Keratinocyte (primary cell): ENCODE data around the gene FNDC3B. TPM values are rescaled to one million over a fixed set of nuclear protein-coding genes. Genes with fewer than 3 reads are reported as not detected.

ENCODE experiments used
- DNase-seq: peaks from one replicate; pipeline ENCODE4 v3.0.0-alpha.2; 2011; ENCODE audit warnings: low read depth, missing footprints, low spot score
- FAIRE-seq: peaks from 2 replicates; lab custom pipeline; 2011; peaks lifted over from hg19 to GRCh38; lab: Jason Lieb, UNC
- H2AFZ ChIP-seq: 2 replicates; pipeline ENCODE4 v1.6.0; 2012; ENCODE audit warnings: low read length, control low read depth, inconsistent platforms; ENCODE audit not compliant: control insufficient read depth
- H3K27ac ChIP-seq: 2 replicates; pipeline ENCODE4 v1.5.1; 2011; ENCODE audit warnings: low read length; ENCODE audit not compliant: control insufficient read depth, insufficient read depth
- H3K27me3 ChIP-seq: 3 replicates; pipeline ENCODE4 v1.6.0; 2011; ENCODE audit warnings: low read length; ENCODE audit not compliant: control insufficient read depth, insufficient read depth; ENCODE audit errors: extremely low read depth
- H3K36me3 ChIP-seq, 2 experiments: 2 replicates in 1 of 2; 3 replicates in 1 of 2; pipeline ENCODE4 v1.5.1; 2011; ENCODE audit warnings: low read length in 2 of 2, mild to moderate bottlenecking in 1 of 2; ENCODE audit not compliant: control insufficient read depth in 2 of 2, insufficient read depth in 2 of 2; ENCODE audit errors: extremely low read depth in 1 of 2
- H3K4me1 ChIP-seq: 3 replicates; pipeline ENCODE4 v1.5.1; 2011; ENCODE audit warnings: low read length; ENCODE audit not compliant: control insufficient read depth, insufficient read depth; ENCODE audit errors: extremely low read depth
- H3K4me2 ChIP-seq: 3 replicates; pipeline ENCODE4 v1.6.0; 2011; ENCODE audit warnings: low read depth, low read length; ENCODE audit not compliant: control insufficient read depth, insufficient read depth; ENCODE audit errors: extremely low read depth
- H3K4me3 ChIP-seq, 3 experiments: fragments of 200-600 bp in 1 of 3; sonication (generic) in 1 of 3; 2 replicates in 2 of 3; 3 replicates in 1 of 3; pipeline ENCODE4 v1.5.1; 2011 to 2016; ENCODE audit warnings: low read length in 3 of 3, mild to moderate bottlenecking in 3 of 3, control low read depth in 2 of 3, inconsistent platforms in 1 of 3, low read depth in 1 of 3, mixed read lengths in 1 of 3, mixed run types in 1 of 3, moderate library complexity in 1 of 3; ENCODE audit not compliant: control insufficient read depth in 2 of 3, insufficient read depth in 2 of 3; ENCODE audit errors: extremely low read depth in 1 of 3
- H3K79me2 ChIP-seq: 2 replicates; pipeline ENCODE4 v1.6.0; 2012; ENCODE audit warnings: low read length; ENCODE audit not compliant: control insufficient read depth, insufficient read depth
- H3K9ac ChIP-seq: 3 replicates; pipeline ENCODE4 v1.6.0; 2011; ENCODE audit warnings: low read length; ENCODE audit not compliant: control insufficient read depth, insufficient read depth; ENCODE audit errors: extremely low read depth
- H3K9me1 ChIP-seq: 3 replicates; pipeline ENCODE4 v1.6.0; 2011; ENCODE audit warnings: low read length; ENCODE audit not compliant: control insufficient read depth, insufficient read depth; ENCODE audit errors: extremely low read depth
- H3K9me3 ChIP-seq: 2 replicates; pipeline ENCODE4 v1.5.1; 2012; ENCODE audit warnings: low read depth, low read length; ENCODE audit not compliant: control insufficient read depth
- H4K20me1 ChIP-seq: 3 replicates; pipeline ENCODE4 v1.6.0; 2011; ENCODE audit warnings: low read length; ENCODE audit not compliant: control insufficient read depth, insufficient read depth; ENCODE audit errors: extremely low read depth
- EZH2 ChIP-seq: IDR thresholded peaks from one replicate; pipeline ENCODE4 v1.6.1; 2012; ENCODE audit warnings: inconsistent platforms, mild to moderate bottlenecking, low read length, moderate library complexity
- dilution Hi-C: fragments of 300-500 bp; cut with MboI; formaldehyde crosslinking; loops from one replicate; pipeline ENCODE4 v1.7.0; 2020; ENCODE audit warnings: low sequenced_read_pairs; ENCODE audit not compliant: extremely low pct_ligation_motif_present
- polyA plus RNA-seq, 5 experiments: library from polyadenylated mRNA; depleted of rRNA in 3 of 5; stranded (reverse) in 3 of 5; stranded (forward) in 1 of 5; unstranded in 1 of 5; fragments of >200 nt; gene quantifications; 1 replicate in 1 of 5; 2 replicates in 3 of 5; 3 replicates in 1 of 5; pipeline versions ENCODE4 v1.2.1 to v1.2.3, GENCODE V29; 2011 to 2012; ENCODE audit warnings: missing spikeins in 2 of 5, low read depth in 1 of 5, low replicate concordance in 1 of 5
- TF ChIP-seq, protein P1 (sequence below), 3 experiments: IDR thresholded peaks in 1 of 3; conservative IDR thresholded peaks in 1 of 3; optimal IDR thresholded peaks in 1 of 3; 2 replicates in 2 of 3; 3 replicates in 1 of 3; pipeline versions ENCODE3 to v1.5.1; 2011; ENCODE audit warnings: low read length in 3 of 3, mild to moderate bottlenecking in 3 of 3, moderate library complexity in 2 of 3, control low read depth in 1 of 3, inconsistent platforms in 1 of 3; ENCODE audit not compliant: insufficient read depth in 2 of 3; ENCODE audit errors: extremely low read depth in 1 of 3

The FNDC3B gene
- polyA plus RNA-seq, 1 donor (not counting 4 experiments of a cell fraction or from before 2014, with no cell fraction given) = 31.4 TPM

DNA sequence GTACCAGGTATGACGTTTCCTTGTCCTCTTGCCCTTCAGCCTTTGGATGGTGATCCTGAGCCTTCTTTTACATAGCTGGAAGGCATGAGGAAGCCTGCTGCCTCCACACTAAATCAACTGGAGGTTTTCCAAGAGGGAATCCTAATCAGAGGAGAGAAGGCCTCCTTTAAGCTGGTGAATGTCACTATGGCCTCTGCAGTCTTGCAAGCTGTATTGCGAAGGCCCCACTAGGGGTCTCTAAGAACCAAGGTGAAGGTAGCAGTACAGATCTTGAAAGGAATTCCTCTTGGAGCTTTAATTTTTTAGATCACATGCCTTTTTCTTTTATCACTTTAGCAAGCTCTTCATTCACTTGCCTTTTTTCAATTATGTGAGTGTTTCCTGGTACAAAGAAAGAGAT is 289.7 kb downstream of the FNDC3B start:
- H3K9ac ChIP-seq = no peak overlapping the region
- TF ChIP-seq, protein P1, sequence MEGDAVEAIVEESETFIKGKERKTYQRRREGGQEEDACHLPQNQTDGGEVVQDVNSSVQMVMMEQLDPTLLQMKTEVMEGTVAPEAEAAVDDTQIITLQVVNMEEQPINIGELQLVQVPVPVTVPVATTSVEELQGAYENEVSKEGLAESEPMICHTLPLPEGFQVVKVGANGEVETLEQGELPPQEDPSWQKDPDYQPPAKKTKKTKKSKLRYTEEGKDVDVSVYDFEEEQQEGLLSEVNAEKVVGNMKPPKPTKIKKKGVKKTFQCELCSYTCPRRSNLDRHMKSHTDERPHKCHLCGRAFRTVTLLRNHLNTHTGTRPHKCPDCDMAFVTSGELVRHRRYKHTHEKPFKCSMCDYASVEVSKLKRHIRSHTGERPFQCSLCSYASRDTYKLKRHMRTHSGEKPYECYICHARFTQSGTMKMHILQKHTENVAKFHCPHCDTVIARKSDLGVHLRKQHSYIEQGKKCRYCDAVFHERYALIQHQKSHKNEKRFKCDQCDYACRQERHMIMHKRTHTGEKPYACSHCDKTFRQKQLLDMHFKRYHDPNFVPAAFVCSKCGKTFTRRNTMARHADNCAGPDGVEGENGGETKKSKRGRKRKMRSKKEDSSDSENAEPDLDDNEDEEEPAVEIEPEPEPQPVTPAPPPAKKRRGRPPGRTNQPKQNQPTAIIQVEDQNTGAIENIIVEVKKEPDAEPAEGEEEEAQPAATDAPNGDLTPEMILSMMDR (optimal IDR thresholded peaks at IDR 0.05 in 1 of 3, IDR thresholded peaks at IDR 0.05 in 1 of 3, conservative IDR thresholded peaks at IDR 0.05 in 1 of 3; ENCODE audit: extremely low read depth in 1 of 3, insufficient read depth in 2 of 3, low read length in 3 of 3) = no peak
- TF ChIP-seq EZH2 = no peak
- no peaks in the 10 kb centered on the region for H3K9me3 ChIP-seq
- no peak overlapping the region for H3K27ac ChIP-seq
- H3K27me3 ChIP-seq = no peaks in the 10 kb centered on the region
- no peak overlapping the region for H3K4me3 ChIP-seq
- H3K4me1 ChIP-seq = peaks cover 4% of the 10 kb centered on the region
- H2AFZ ChIP-seq = no peak overlapping the region
- peaks cover 19 to 21% of the 10 kb centered on the region in 2 experiments for H3K36me3 ChIP-seq
- no peaks in the 10 kb centered on the region for H3K79me2 ChIP-seq
- H3K4me2 ChIP-seq = no peak overlapping the region
- DNase-seq (no peak), FAIRE-seq (no peak)
- no peaks in the 10 kb centered on the region for H3K9me1 ChIP-seq
- dilution Hi-C loops = no loop called here
- no peaks in the 10 kb centered on the region for H4K20me1 ChIP-seq

DNA sequence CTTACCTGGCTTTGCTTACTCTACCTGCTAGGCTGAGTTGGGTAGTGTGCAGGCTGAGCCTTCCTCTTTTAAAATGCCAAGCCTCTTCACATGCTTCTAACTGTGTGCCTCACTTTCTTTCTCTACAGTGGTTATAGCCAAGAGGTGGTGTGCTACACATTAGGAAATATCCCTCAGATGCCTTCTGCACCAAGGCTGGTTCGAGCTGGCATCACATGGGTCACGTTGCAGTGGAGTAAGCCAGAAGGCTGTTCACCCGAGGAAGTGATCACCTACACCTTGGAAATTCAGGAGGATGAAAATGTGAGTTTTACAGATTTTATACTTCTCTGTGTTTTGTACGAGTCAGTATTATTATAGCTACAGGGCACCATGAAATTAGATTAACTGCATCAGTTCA is 291.0 kb downstream of the FNDC3B start:
- no peaks in the 10 kb centered on the region for H3K9me3 ChIP-seq
- no peaks in the 10 kb centered on the region for H4K20me1 ChIP-seq
- no peaks in the 10 kb centered on the region for H3K79me2 ChIP-seq
- peaks cover 7% of the 10 kb centered on the region for H3K4me1 ChIP-seq
- dilution Hi-C loops = no loop called here
- H3K9ac ChIP-seq = no peak overlapping the region
- H3K4me2 ChIP-seq = no peak overlapping the region
- no peak for DNase-seq
- H3K36me3 ChIP-seq = peaks cover 14 to 16% of the 10 kb centered on the region in 2 experiments
- no peak overlapping the region for H3K4me3 ChIP-seq
- FAIRE-seq = no peak
- H2AFZ ChIP-seq = no peak overlapping the region
- H3K27me3 ChIP-seq = no peaks in the 10 kb centered on the region
- no peak overlapping the region for H3K27ac ChIP-seq
- no peaks in the 10 kb centered on the region for H3K9me1 ChIP-seq
- TF ChIP-seq, protein P1 (optimal IDR thresholded peaks at IDR 0.05 in 1 of 3, IDR thresholded peaks at IDR 0.05 in 1 of 3, conservative IDR thresholded peaks at IDR 0.05 in 1 of 3; ENCODE audit: extremely low read depth in 1 of 3, insufficient read depth in 2 of 3, low read length in 3 of 3) = no peak
